Measurements from ENCODE around the gene TBC1D10A. TPM values are rescaled to one million over a fixed set of nuclear protein-coding genes. Genes with fewer than 3 reads are reported as not detected.
"Not testable (repeated sequence)": the region's sequence is repeated elsewhere in the genome, so short reads cannot be mapped to it uniquely, and the experiment has no call there.

The TBC1D10A gene
- polyA plus RNA-seq, 4 donors: 11.7 to 17.6 (median 14.4) TPM

- DNase-seq (ENCODE audit: low read depth in 4 of 4, low spot score in 3 of 4): no peak
Measured at GRCh38 chr22:30347255-30347892, 20.6 kb upstream of the TBC1D10A start.

- DNase-seq (ENCODE audit: low read depth in 4 of 4, low spot score in 3 of 4): no peak
Measured at GRCh38 chr22:30344447-30345200, 17.9 kb upstream of the TBC1D10A start.

GRCh38 chr22:30340911-30341685 is 14.4 kb upstream of the TBC1D10A start:
- DNase-seq (ENCODE audit: low read depth in 4 of 4, low spot score in 3 of 4): no peak

- DNase-seq (ENCODE audit: low read depth in 4 of 4, low spot score in 3 of 4): no peak
Measured at GRCh38 chr22:30338802-30339201, 12.1 kb upstream of the TBC1D10A start.

- DNase-seq (ENCODE audit: low read depth in 4 of 4, low spot score in 3 of 4): not testable (repeated sequence)
Measured at GRCh38 chr22:30338341-30338740, 11.6 kb upstream of the TBC1D10A start.

GRCh38 chr22:30337461-30337778 is 10.7 kb upstream of the TBC1D10A start:
- no peak for DNase-seq (ENCODE audit: low read depth in 4 of 4, low spot score in 3 of 4)

- no peak for DNase-seq (ENCODE audit: low read depth in 4 of 4, low spot score in 3 of 4)
Measured at GRCh38 chr22:30336752-30337460, 10.2 kb upstream of the TBC1D10A start.

- DNase-seq (ENCODE audit: low read depth in 4 of 4, low spot score in 3 of 4): no peak
Measured at GRCh38 chr22:30335236-30335635, 8.5 kb upstream of the TBC1D10A start.

- DNase-seq (ENCODE audit: low read depth in 4 of 4, low spot score in 3 of 4): no peak
Measured at GRCh38 chr22:30334646-30335045, 7.9 kb upstream of the TBC1D10A start.

- no peak for DNase-seq (ENCODE audit: low read depth in 4 of 4, low spot score in 3 of 4)
Measured at GRCh38 chr22:30333707-30334087, 7.0 kb upstream of the TBC1D10A start.

- DNase-seq (ENCODE audit: low read depth in 4 of 4, low spot score in 3 of 4): no peak
Measured at GRCh38 chr22:30332994-30333706, 6.4 kb upstream of the TBC1D10A start.

GRCh38 chr22:30332551-30332950 is 5.8 kb upstream of the TBC1D10A start:
- DNase-seq (ENCODE audit: low read depth in 4 of 4, low spot score in 3 of 4): no peak

GRCh38 chr22:30328466-30329049 is 1.8 kb upstream of the TBC1D10A start:
- no peak for DNase-seq (ENCODE audit: low read depth in 4 of 4, low spot score in 3 of 4)

GRCh38 chr22:30327864-30328345 is 1.2 kb upstream of the TBC1D10A start:
- no peak for DNase-seq (ENCODE audit: low read depth in 4 of 4, low spot score in 3 of 4)

GRCh38 chr22:30326255-30326705 is 461 bp downstream of the TBC1D10A start:
- no peak for DNase-seq (ENCODE audit: low read depth in 4 of 4, low spot score in 3 of 4)

GRCh38 chr22:30325724-30326254 is 952 bp downstream of the TBC1D10A start:
- DNase-seq (ENCODE audit: low read depth in 4 of 4, low spot score in 3 of 4): no peak

- DNase-seq (ENCODE audit: low read depth in 4 of 4, low spot score in 3 of 4): no peak
Measured at GRCh38 chr22:30325065-30325720, 1.5 kb downstream of the TBC1D10A start.

- DNase-seq (ENCODE audit: low read depth in 4 of 4, low spot score in 3 of 4): no peak
Measured at GRCh38 chr22:30324014-30324730, 2.6 kb downstream of the TBC1D10A start.

All from right renal pelvis (tissue), 4 donors.